HUES48 (cell line): ENCODE measurements around the gene SCG3.
"Not testable (repeated sequence)": the region's sequence is repeated elsewhere in the genome, so short reads cannot be mapped to it uniquely, and the experiment has no call there.

Source experiments
- H3K27ac ChIP-seq: one replicate; pipeline ENCODE4 v1.7.0; 2013; ENCODE audit warnings: low read depth, low read length, inconsistent platforms
- H3K27me3 ChIP-seq: 2 replicates; pipeline ENCODE4 v1.6.1; 2013; ENCODE audit warnings: mild to moderate bottlenecking, low read length; ENCODE audit not compliant: control insufficient read depth, insufficient read depth
- H3K36me3 ChIP-seq: 2 replicates; pipeline ENCODE4 v1.6.1; 2013; ENCODE audit warnings: low read length; ENCODE audit not compliant: control insufficient read depth, insufficient read depth
- H3K4me1 ChIP-seq: 2 replicates; pipeline ENCODE4 v1.6.1; 2013; ENCODE audit warnings: mild to moderate bottlenecking, low read length; ENCODE audit not compliant: control insufficient read depth, insufficient read depth
- H3K4me3 ChIP-seq: 2 replicates; pipeline ENCODE4 v1.5.1; 2013; ENCODE audit warnings: mild to moderate bottlenecking, low read depth, low read length
- H3K9ac ChIP-seq: 2 replicates; pipeline ENCODE4 v1.6.1; 2013; ENCODE audit warnings: mild to moderate bottlenecking, low read depth, low read length, moderate library complexity
- H3K9me3 ChIP-seq: 2 replicates; pipeline ENCODE4 v1.6.1; 2013; ENCODE audit warnings: low read length; ENCODE audit not compliant: control insufficient read depth, insufficient read depth

The SCG3 gene

DNA sequence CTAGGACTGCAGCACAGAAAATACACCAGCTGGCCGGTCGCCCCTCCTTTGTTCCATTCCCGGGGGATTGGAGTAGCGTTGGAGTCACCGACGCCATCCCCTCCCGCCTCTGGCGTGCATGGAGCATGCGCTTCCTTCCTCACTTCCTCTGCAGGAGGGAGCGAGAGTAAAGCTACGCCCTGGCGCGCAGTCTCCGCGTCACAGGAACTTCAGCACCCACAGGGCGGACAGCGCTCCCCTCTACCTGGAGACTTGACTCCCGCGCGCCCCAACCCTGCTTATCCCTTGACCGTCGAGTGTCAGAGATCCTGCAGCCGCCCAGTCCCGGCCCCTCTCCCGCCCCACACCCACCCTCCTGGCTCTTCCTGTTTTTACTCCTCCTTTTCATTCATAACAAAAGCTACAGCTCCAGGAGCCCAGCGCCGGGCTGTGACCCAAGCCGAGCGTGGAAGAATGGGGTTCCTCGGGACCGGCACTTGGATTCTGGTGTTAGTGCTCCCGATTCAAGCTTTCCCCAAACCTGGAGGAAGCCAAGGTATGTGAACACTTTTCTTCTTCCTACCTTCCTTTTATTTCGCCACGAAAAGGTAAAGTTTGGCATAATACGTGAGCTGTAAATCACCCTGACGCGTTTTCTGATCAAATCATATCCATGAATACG is at the start of gene SCG3:
SCG3 (plus strand) TSS at position 201 of the 661 bp plus-strand sequence; CDS start at position 454, 253 bp downstream.
- Histone ChIP-seq H3K27ac (peak within 1 kb of the TSS; percentile 94), H3K9ac (peak within 1 kb of the TSS; percentile 79), H3K4me1 (peaks cover 9% of the 10 kb centered on the region), H3K9me3 (no peaks in the 10 kb centered on the region), H3K27me3 (no peaks in the 10 kb centered on the region), H3K4me3 (peak within 1 kb of the TSS; percentile 88), H3K36me3 (peaks cover 9% of the 10 kb centered on the region; the same call in 1 of the 2 replicates)

- peaks cover 21% of the 10 kb centered on the region for H3K27me3 ChIP-seq
- no peak overlapping the region for H3K27ac ChIP-seq
- no peak overlapping the region for H3K9ac ChIP-seq
- no peaks in the 10 kb centered on the region for H3K9me3 ChIP-seq
- H3K36me3 ChIP-seq: no peaks in the 10 kb centered on the region
- H3K4me3 ChIP-seq: no peak overlapping the region
- no peaks in the 10 kb centered on the region for H3K4me1 ChIP-seq
Observed at GRCh38 chr15:51634591-51635198, 46.6 kb upstream of the SCG3 start.

DNA sequence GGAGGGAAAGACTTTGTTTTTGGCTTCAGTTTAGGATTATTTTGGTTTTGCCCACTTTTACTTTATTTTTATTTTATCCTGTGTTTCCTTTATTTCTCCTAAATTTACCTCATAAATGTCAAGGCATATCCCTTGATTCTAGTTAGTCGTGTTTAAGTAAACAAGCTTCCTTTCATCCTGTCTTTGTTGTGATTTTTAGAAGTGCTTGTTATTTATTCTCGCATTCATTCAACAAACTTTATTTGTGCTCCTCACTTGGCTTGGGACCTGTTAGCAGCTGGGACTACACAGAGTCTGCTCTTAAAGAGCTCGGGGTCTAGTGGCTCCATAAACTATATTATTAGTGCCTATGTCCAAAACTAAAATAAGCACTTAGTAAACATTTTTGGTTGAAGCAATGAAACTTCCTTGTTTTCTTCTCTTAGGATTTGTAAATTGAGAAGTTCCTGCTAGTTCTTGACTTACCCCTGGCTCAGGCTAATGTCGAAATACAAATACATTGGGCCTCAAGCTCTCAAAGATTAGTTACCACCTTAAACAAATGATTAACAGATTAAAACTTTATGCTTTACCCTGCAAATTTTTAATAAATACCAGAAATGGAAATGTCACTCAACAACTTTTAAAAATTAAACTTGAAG is 39.7 kb upstream of the SCG3 start:
- no peak overlapping the region for H3K4me3 ChIP-seq
- no peaks in the 10 kb centered on the region for H3K36me3 ChIP-seq
- peaks cover 1% of the 10 kb centered on the region; the same call in 1 of the 2 replicates for H3K27me3 ChIP-seq
- no peaks in the 10 kb centered on the region for H3K4me1 ChIP-seq
- H3K27ac ChIP-seq: no peak overlapping the region
- H3K9me3 ChIP-seq: no peaks in the 10 kb centered on the region
- H3K9ac ChIP-seq: no peak overlapping the region

GRCh38 chr15:51642696-51643095 is 38.6 kb upstream of the SCG3 start:
- H3K27me3 ChIP-seq: no peaks in the 10 kb centered on the region
- H3K36me3 ChIP-seq: no peaks in the 10 kb centered on the region

DNA sequence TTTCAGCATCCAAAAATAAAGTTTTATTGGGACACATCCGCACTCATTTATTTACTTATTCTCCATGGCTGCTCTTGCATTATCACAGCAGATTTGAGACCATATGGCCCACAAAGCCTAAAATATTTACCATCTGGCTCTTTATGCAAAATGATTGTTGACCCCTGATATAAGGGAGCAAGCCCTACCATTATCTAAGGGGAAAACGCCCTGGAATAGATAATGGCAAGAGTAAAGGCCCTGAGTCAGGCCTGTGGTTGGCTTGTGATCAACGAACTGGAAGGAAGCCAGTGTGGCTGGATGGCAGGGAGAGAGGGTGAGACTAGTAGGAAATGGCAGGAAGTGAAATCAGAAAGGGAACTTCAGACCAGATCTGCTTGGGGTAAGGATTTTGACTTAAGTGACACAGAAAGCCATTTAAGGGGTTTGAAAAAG is 34.2 kb upstream of the SCG3 start:
- Histone ChIP-seq H3K9ac (no peak overlapping the region), H3K4me3 (no peak overlapping the region), H3K27me3 (no peaks in the 10 kb centered on the region), H3K4me1 (no peaks in the 10 kb centered on the region), H3K27ac (no peak overlapping the region), H3K36me3 (no peaks in the 10 kb centered on the region), H3K9me3 (no peaks in the 10 kb centered on the region)

More at GRCh38 chr15:51642696-51643095, 38.6 kb upstream of the SCG3 start:
- no peak overlapping the region for H3K27ac ChIP-seq
- no peak overlapping the region for H3K9ac ChIP-seq
- H3K4me1 ChIP-seq: no peaks in the 10 kb centered on the region
- no peaks in the 10 kb centered on the region for H3K9me3 ChIP-seq
- H3K4me3 ChIP-seq: no peak overlapping the region

GRCh38 chr15:51648101-51648500 is 33.2 kb upstream of the SCG3 start:
- not testable (repeated sequence) for H3K9me3 ChIP-seq, H3K27me3 ChIP-seq, H3K36me3 ChIP-seq, H3K4me3 ChIP-seq, H3K9ac ChIP-seq, H3K27ac ChIP-seq, H3K4me1 ChIP-seq

DNA sequence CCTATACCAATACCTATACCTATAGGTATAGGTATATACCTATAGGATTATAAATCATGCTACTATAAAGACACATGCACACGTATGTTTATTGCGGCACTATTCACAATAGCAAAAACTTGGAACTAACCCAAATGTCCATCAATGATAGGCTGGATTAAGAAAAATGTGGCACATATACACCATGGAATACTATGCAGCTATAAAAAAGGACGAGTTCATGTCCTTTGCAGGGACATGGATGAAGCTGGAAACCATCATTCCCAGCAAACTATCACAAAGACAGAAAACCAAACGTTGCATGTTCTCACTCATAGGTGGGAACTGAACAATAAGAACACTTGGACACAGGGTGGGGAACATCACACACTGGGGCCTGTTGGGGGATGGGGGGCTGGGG is 32.7 kb upstream of the SCG3 start:
- not testable (repeated sequence) for H3K9ac ChIP-seq, H3K27me3 ChIP-seq, H3K4me1 ChIP-seq, H3K36me3 ChIP-seq, H3K9me3 ChIP-seq, H3K4me3 ChIP-seq, H3K27ac ChIP-seq

DNA sequence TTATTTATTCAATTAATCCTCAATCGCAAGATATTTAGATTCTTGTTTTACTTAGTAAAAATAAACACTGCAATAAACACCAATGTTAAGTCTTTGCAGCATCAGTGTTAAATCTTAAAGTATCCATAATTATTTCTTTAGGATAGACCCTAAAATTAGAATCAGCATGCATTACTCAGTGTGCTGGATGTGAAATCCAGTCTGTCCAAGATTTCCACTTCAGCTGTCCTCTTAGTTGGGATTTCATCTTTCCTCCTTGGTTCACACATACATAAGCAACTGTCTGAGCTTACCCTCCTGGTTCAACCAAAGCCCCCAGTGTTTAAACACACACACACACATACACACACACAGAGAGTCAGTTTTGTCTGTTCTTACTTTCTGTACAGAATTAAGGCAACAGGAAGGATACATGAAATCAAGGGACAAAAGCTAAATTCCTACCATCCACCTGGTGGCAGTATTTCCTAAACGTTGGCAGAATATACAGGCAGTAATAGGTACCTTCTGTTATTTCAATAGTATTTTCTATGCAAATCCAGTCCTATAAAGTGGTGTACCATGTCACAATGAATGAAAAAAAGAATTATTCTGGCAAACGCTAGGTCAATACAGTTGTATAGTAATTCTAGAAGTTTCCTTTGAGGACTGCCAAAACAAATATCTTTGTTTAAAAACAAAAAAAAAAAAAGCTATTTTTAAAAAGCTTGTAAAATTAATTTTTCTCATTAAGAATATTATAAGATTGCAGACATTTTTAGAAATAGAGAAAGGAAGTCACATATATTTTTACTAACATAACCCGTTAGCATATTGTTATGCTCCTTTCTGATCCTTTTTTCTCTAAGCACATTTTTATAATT is 31.4 kb upstream of the SCG3 start:
- H3K4me3 ChIP-seq: no peak overlapping the region
- no peaks in the 10 kb centered on the region for H3K9me3 ChIP-seq
- H3K36me3 ChIP-seq: no peaks in the 10 kb centered on the region
- no peaks in the 10 kb centered on the region for H3K27me3 ChIP-seq
- peaks cover 6% of the 10 kb centered on the region for H3K4me1 ChIP-seq
- no peak overlapping the region for H3K9ac ChIP-seq
- no peak overlapping the region for H3K27ac ChIP-seq

- H3K9ac ChIP-seq: no peak overlapping the region
- no peaks in the 10 kb centered on the region for H3K36me3 ChIP-seq
Observed at GRCh38 chr15:51652084-51652668, 29.1 kb upstream of the SCG3 start.

GRCh38 chr15:51655401-51656057 is 25.8 kb upstream of the SCG3 start:
- H3K27me3 ChIP-seq, H3K36me3 ChIP-seq, H3K4me1 ChIP-seq, H3K4me3 ChIP-seq, H3K9ac ChIP-seq, H3K9me3 ChIP-seq, H3K27ac ChIP-seq: not testable (repeated sequence)

More at GRCh38 chr15:51652084-51652668, 29.1 kb upstream of the SCG3 start:
- H3K27me3 ChIP-seq: no peaks in the 10 kb centered on the region
- no peak overlapping the region for H3K4me3 ChIP-seq
- no peaks in the 10 kb centered on the region for H3K9me3 ChIP-seq
- H3K4me1 ChIP-seq: peaks cover 6% of the 10 kb centered on the region
- no peak overlapping the region for H3K27ac ChIP-seq
